ENCODE data around the gene CLRN1. TPM values are rescaled to one million over a fixed set of nuclear protein-coding genes. Genes with fewer than 3 reads are reported as not detected.

CLRN1 gene
- total RNA-seq, 4 donors from 2014 or later = 0.14 TPM; not detected in 3

GRCh38 chr3:150951923-150952322, 20.6 kb downstream of the CLRN1 start:
- 93% methylated on average over 13 of the region's 13 CpGs; no CpG with 5 or more reads in 1 of the 2 donors for WGBS, 2 donors (ENCODE audit: low coverage in 1 of 2)
- intact Hi-C loops (cut with DNase I; ENCODE audit: low total_unique reads) = no loop called here
- no peak for TF ChIP-seq EP300 (IDR thresholded peaks at IDR 0.05; ENCODE audit: low read depth)
- TF ChIP-seq POLR2AphosphoS5 (IDR thresholded peaks at IDR 0.05) = no peak
- H3K36me3 ChIP-seq = no peaks in the 10 kb centered on the region
- in situ Hi-C loops (cut with MboI; ENCODE audit: low pct_ligation_motif_present in 1 of 4, low pct_unique_long_range_greater_than_20kb in 1 of 4, low sequenced_read_pairs in 3 of 4) = no loop called here
- H3K4me3 ChIP-seq = no peak overlapping the region
- no peak for DNase-seq
- no peak overlapping the region for H3K27ac ChIP-seq
- no peaks in the 10 kb centered on the region for H3K27me3 ChIP-seq
- no peaks in the 10 kb centered on the region for H3K4me1 ChIP-seq
- H3K9me3 ChIP-seq = no peaks in the 10 kb centered on the region

GRCh38 chr3:150945226-150946032, 27.1 kb downstream of the CLRN1 start:
- no peaks in the 10 kb centered on the region for H3K27me3 ChIP-seq
- no peak overlapping the region for H3K27ac ChIP-seq
- no peaks in the 10 kb centered on the region for H3K4me1 ChIP-seq
- no peaks in the 10 kb centered on the region for H3K9me3 ChIP-seq
- no peak for TF ChIP-seq EP300 (IDR thresholded peaks at IDR 0.05; ENCODE audit: low read depth)
- TF ChIP-seq POLR2AphosphoS5 (IDR thresholded peaks at IDR 0.05) = no peak
- TF ChIP-seq, protein P1, sequence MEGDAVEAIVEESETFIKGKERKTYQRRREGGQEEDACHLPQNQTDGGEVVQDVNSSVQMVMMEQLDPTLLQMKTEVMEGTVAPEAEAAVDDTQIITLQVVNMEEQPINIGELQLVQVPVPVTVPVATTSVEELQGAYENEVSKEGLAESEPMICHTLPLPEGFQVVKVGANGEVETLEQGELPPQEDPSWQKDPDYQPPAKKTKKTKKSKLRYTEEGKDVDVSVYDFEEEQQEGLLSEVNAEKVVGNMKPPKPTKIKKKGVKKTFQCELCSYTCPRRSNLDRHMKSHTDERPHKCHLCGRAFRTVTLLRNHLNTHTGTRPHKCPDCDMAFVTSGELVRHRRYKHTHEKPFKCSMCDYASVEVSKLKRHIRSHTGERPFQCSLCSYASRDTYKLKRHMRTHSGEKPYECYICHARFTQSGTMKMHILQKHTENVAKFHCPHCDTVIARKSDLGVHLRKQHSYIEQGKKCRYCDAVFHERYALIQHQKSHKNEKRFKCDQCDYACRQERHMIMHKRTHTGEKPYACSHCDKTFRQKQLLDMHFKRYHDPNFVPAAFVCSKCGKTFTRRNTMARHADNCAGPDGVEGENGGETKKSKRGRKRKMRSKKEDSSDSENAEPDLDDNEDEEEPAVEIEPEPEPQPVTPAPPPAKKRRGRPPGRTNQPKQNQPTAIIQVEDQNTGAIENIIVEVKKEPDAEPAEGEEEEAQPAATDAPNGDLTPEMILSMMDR (IDR thresholded peaks at IDR 0.05) = no peak
- no peak for TF ChIP-seq POLR2A (IDR thresholded peaks at IDR 0.05)
- H3K4me3 ChIP-seq = no peak overlapping the region
- 74 to 76% methylated on average over 2 to 3 of the region's 3 CpGs for WGBS, 2 donors (ENCODE audit: low coverage in 1 of 2)
- intact Hi-C loops (cut with DNase I; ENCODE audit: low total_unique reads) = no loop called here
- in situ Hi-C loops (cut with MboI; ENCODE audit: low pct_ligation_motif_present in 1 of 4, low pct_unique_long_range_greater_than_20kb in 1 of 4, low sequenced_read_pairs in 3 of 4) = no loop called here
- no peaks in the 10 kb centered on the region for H3K36me3 ChIP-seq
- DNase-seq = no peak

GRCh38 chr3:150942221-150942620, 30.3 kb downstream of the CLRN1 start:
- H3K4me1 ChIP-seq = no peaks in the 10 kb centered on the region
- DNase-seq = no peak
- in situ Hi-C loops (cut with MboI; ENCODE audit: low pct_ligation_motif_present in 1 of 4, low pct_unique_long_range_greater_than_20kb in 1 of 4, low sequenced_read_pairs in 3 of 4) = no loop called here
- no peak overlapping the region for H3K4me3 ChIP-seq
- no peaks in the 10 kb centered on the region for H3K36me3 ChIP-seq
- H3K9me3 ChIP-seq = no peaks in the 10 kb centered on the region
- intact Hi-C loops (cut with DNase I; ENCODE audit: low total_unique reads) = no loop called here
- TF ChIP-seq EP300 (IDR thresholded peaks at IDR 0.05; ENCODE audit: low read depth) (no peak), POLR2AphosphoS5 (IDR thresholded peaks at IDR 0.05) (no peak), POLR2A (IDR thresholded peaks at IDR 0.05) (no peak)
- TF ChIP-seq, protein P1 (IDR thresholded peaks at IDR 0.05) = no peak
- 84% methylated on average over 3 of the region's 3 CpGs for WGBS, 2 donors (ENCODE audit: low coverage in 1 of 2)
- no peak overlapping the region for H3K27ac ChIP-seq
- no peaks in the 10 kb centered on the region for H3K27me3 ChIP-seq

GRCh38 chr3:150936693-150937092, 35.8 kb downstream of the CLRN1 start:
- no peaks in the 10 kb centered on the region for H3K4me1 ChIP-seq
- H3K4me3 ChIP-seq = no peak overlapping the region
- no peaks in the 10 kb centered on the region for H3K36me3 ChIP-seq
- in situ Hi-C loops (cut with MboI; ENCODE audit: low pct_ligation_motif_present in 1 of 4, low pct_unique_long_range_greater_than_20kb in 1 of 4, low sequenced_read_pairs in 3 of 4) = no loop called here
- DNase-seq = no peak
- no peaks in the 10 kb centered on the region for H3K27me3 ChIP-seq
- TF ChIP-seq EP300 (IDR thresholded peaks at IDR 0.05; ENCODE audit: low read depth) (no peak), POLR2A (IDR thresholded peaks at IDR 0.05) (no peak)
- TF ChIP-seq, protein P1 (IDR thresholded peaks at IDR 0.05) = no peak
- intact Hi-C loops (cut with DNase I; ENCODE audit: low total_unique reads) = no loop called here
- WGBS, 2 donors (ENCODE audit: low coverage in 1 of 2) = 51 to 58% methylated on average over 2 of the region's 2 CpGs
- H3K27ac ChIP-seq = no peak overlapping the region
- no peaks in the 10 kb centered on the region for H3K9me3 ChIP-seq

All from transverse colon (tissue), 4 donors.